BJ (cell line): ENCODE data around the gene FIGLA. TPM values are rescaled to one million over a fixed set of nuclear protein-coding genes. Genes with fewer than 3 reads are reported as not detected.

ENCODE experiments used
- CTCF ChIA-PET: fragments of 350-600 bp; formaldehyde crosslinking; extraction: SDS; loops from one replicate; lab custom pipeline; 2021; ENCODE audit warnings: antibody characterized with exemption, inconsistent platforms; lab: Yijun Ruan, JAX
- POLR2A ChIA-PET: fragments of 300-600 bp; sonication (Branson Sonifier 250); formaldehyde crosslinking; extraction: SDS; loops from one replicate; lab custom pipeline; 2021; ENCODE audit warnings: antibody characterized with exemption; lab: Charles Lee
- DNase-seq: peaks from one replicate; pipeline ENCODE4 v3.0.0-alpha.2; 2011; ENCODE audit warnings: low read depth
- H3K27me3 ChIP-seq: 2 replicates; pipeline ENCODE4 v1.6.0; 2011; ENCODE audit warnings: low read length; ENCODE audit not compliant: control insufficient read depth, insufficient read depth
- H3K36me3 ChIP-seq: 2 replicates; pipeline ENCODE4 v1.5.1; 2011; ENCODE audit warnings: low read length; ENCODE audit not compliant: control insufficient read depth, insufficient read depth
- H3K4me3 ChIP-seq: 2 replicates; pipeline ENCODE4 v1.5.1; 2011; ENCODE audit warnings: low read depth, mild to moderate bottlenecking, control low read depth, low read length
- polyA plus RNA-seq: library from polyadenylated mRNA; depleted of rRNA; stranded (reverse); fragments of >200 nt; gene quantifications from 2 replicates; pipeline ENCODE4 v1.2.3, GENCODE V29; 2011
- TF ChIP-seq, protein P1 (sequence below): IDR thresholded peaks from 2 replicates; pipeline ENCODE4 v1.5.1; 2011; ENCODE audit warnings: low read depth, mild to moderate bottlenecking, control low read depth, inconsistent platforms, low read length, moderate library complexity; ENCODE audit not compliant: insufficient read depth

Gene FIGLA
- polyA plus RNA-seq, 1 experiment, result not detected

DNA sequence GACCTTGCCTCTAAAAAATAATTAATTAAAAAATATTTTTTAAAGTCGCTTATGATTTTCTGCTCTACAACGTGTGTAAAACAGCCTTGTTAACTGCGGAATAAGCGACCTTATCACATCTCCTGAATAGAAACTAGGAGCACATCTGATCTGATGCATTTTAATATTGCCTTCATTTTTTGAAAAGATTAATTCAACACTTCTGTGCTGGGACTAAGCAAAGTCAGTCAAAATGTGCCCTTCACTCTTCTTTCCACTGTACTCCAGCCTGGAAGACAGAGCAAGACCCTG lies 17.3 kb upstream of the FIGLA start:
- no peak for DNase-seq
- ChIA-PET POLR2A (no interaction called here), CTCF (no interaction called here)
- TF ChIP-seq, protein P1, sequence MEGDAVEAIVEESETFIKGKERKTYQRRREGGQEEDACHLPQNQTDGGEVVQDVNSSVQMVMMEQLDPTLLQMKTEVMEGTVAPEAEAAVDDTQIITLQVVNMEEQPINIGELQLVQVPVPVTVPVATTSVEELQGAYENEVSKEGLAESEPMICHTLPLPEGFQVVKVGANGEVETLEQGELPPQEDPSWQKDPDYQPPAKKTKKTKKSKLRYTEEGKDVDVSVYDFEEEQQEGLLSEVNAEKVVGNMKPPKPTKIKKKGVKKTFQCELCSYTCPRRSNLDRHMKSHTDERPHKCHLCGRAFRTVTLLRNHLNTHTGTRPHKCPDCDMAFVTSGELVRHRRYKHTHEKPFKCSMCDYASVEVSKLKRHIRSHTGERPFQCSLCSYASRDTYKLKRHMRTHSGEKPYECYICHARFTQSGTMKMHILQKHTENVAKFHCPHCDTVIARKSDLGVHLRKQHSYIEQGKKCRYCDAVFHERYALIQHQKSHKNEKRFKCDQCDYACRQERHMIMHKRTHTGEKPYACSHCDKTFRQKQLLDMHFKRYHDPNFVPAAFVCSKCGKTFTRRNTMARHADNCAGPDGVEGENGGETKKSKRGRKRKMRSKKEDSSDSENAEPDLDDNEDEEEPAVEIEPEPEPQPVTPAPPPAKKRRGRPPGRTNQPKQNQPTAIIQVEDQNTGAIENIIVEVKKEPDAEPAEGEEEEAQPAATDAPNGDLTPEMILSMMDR, result no peak
- Histone ChIP-seq H3K4me3 (no peak overlapping the region), H3K36me3 (no peaks in the 10 kb centered on the region), H3K27me3 (no peaks in the 10 kb centered on the region)

DNA sequence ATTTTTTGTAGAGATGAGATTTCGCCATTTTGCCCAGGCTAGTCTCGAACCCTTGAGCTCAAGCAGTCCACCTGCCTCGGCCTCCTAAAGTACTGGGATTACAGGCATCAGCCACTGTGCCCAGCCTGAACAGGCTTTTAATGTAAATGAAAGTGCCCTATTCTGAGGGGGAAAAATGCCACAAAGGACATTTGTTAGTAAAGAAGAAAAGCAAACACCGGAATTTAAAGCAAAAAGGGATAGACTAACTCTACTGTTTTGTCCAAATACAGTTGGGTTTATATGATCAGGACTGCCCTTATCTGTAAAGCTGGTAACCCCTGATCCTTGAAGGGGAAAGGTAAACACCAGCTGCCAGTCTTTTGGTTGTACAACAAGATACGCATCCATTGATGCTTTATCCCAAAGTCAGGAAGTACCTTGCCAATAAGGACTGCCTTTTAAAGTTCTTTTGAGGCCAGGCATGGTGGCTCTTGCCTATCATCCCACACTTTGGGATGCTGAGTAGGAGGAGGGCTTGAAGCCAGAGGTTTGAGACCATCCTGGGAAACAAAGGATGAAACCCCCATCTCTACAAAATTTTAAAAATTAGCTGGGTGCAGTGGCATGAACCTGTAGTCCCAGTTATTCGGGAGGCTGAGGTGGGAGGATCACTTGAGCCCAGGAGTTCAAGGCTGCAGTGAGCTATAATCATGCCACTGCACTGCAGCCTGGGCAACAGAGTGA lies 16.8 kb upstream of the FIGLA start:
- Histone ChIP-seq H3K4me3 (no peak overlapping the region), H3K27me3 (no peaks in the 10 kb centered on the region), H3K36me3 (no peaks in the 10 kb centered on the region)
- DNase-seq, result no peak
- POLR2A ChIA-PET, result no interaction called here
- CTCF ChIA-PET, result no interaction called here
- TF ChIP-seq, protein P1, result no peak

DNA sequence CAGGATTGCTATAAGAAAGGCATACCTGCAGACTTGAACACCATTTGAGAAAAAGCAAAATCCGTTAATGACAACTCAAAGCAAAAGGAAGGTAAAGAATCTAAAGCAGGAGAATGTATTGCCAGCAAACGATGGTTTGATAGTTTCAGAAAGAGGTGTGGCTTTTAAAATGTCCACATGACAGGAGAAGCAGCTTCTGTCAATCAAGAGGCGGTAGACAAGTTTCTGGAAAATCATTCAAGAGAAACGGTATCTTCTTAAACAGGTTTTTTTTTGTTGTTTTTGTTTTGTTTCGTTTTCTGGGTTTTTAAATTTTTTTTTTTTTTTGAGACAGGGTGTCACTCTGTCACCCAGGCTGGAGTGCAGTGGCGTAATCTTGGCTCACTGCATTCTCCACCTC lies 16.2 kb upstream of the FIGLA start:
- no peaks in the 10 kb centered on the region for H3K27me3 ChIP-seq
- no peaks in the 10 kb centered on the region for H3K36me3 ChIP-seq
- CTCF ChIA-PET, result no interaction called here
- POLR2A ChIA-PET, result no interaction called here
- no peak overlapping the region for H3K4me3 ChIP-seq
- TF ChIP-seq, protein P1, result no peak
- DNase-seq, result no peak

DNA sequence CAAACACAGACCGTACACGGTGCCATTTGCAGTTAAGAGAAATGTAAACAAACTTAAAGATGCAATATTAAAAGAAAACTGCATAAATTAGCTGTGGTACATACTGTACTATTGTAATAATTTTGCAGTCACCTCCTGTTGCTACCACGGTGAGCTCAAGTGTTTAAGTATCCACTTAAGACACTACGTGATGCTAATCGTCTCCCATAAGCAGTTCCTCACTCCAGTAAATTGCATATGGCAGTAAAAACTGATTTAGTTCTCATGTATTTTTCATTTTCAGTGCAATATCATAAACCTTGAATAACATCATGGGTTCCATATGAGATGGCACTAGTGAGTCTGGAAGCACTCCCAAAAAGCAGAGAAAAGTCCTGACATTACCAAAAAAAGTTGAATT lies 15.6 kb upstream of the FIGLA start:
- POLR2A ChIA-PET, result no interaction called here
- Histone ChIP-seq H3K27me3 (no peaks in the 10 kb centered on the region), H3K4me3 (no peak overlapping the region), H3K36me3 (no peaks in the 10 kb centered on the region)
- DNase-seq, result no peak
- TF ChIP-seq, protein P1, result no peak
- CTCF ChIA-PET, result no interaction called here

DNA sequence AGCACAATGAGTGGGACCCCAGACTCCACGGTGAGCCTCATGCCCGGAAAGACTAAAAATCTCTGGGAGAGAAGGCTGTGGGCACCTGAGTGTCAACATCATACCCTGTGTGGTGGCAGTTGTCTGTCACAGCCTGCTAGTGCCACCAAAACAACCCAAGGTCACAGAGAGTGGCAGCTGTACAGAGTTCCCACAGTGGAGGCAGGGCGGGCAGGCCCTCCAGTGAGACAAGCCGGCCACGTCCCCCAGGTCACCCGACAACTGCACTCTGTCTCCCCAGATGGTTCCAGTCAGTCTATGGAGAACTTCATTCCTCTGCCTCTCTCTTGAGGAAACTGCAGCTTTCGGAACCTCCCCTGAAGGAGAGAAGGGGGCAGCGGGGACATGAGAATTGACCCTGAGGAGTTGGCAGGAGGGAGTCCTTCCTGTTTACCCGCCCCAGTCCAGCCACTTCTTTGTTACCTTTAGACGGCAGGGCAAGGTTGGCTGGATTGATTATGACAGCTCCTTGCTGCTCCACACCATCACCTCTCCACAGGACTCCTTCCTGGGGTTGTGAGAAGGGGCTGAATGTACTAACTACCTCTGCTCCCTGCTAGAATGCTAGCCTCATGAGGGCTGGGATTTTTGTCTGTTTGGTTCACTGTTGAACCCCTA lies 11.3 kb upstream of the FIGLA start:
- TF ChIP-seq, protein P1, result no peak
- Histone ChIP-seq H3K27me3 (no peaks in the 10 kb centered on the region; the same call in 1 of the 2 replicates), H3K4me3 (no peak overlapping the region), H3K36me3 (no peaks in the 10 kb centered on the region)
- ChIA-PET POLR2A (no interaction called here), CTCF (interaction anchor here (1.3 kb wide), 1 partner anchor 146 kb away, joined by 3 read pairs; no protein-coding TSS in a partner anchor)
- DNase-seq, result no peak
